A673 (cell line): ENCODE data around the gene RAD51C.

ENCODE experiments used
- EZH2 ChIP-seq: fragments of 200-600 bp; sonication (generic); IDR thresholded peaks from 2 replicates; pipeline ENCODE4 v1.6.1; 2017; ENCODE audit warnings: borderline replicate concordance, low read depth, mild to moderate bottlenecking, mixed read lengths, antibody characterized with exemption, low read length; ENCODE audit not compliant: poor library complexity, severe bottlenecking
- TF ChIP-seq, protein P1 (sequence below): fragments of 300-800, 200-600 bp; sonication (generic); conservative IDR thresholded peaks from 2 replicates; pipeline ENCODE4 v1.5.1; 2017; ENCODE audit warnings: low read depth, mild to moderate bottlenecking, antibody characterized with exemption, low read length, moderate library complexity, mixed read lengths

GRCh38 chr17:58693751-58694150, 1.3 kb downstream of the RAD51C start:
- TF ChIP-seq, protein P1, sequence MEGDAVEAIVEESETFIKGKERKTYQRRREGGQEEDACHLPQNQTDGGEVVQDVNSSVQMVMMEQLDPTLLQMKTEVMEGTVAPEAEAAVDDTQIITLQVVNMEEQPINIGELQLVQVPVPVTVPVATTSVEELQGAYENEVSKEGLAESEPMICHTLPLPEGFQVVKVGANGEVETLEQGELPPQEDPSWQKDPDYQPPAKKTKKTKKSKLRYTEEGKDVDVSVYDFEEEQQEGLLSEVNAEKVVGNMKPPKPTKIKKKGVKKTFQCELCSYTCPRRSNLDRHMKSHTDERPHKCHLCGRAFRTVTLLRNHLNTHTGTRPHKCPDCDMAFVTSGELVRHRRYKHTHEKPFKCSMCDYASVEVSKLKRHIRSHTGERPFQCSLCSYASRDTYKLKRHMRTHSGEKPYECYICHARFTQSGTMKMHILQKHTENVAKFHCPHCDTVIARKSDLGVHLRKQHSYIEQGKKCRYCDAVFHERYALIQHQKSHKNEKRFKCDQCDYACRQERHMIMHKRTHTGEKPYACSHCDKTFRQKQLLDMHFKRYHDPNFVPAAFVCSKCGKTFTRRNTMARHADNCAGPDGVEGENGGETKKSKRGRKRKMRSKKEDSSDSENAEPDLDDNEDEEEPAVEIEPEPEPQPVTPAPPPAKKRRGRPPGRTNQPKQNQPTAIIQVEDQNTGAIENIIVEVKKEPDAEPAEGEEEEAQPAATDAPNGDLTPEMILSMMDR = no peak
- no peak for TF ChIP-seq EZH2
